ENCODE measurements around the gene SIPA1L3.

Gene SIPA1L3

GRCh38 chr19:38105574-38105973 lies 198.6 kb downstream of the SIPA1L3 start:
- Histone ChIP-seq H3K9me3 (ENCODE audit: low read length) (no peaks in the 10 kb centered on the region), H3K36me3 (ENCODE audit: insufficient read depth, low read length) (peaks cover 91% of the 10 kb centered on the region), H3K9me2 (ENCODE audit: low read depth, low read length) (no peaks in the 10 kb centered on the region), H3K9ac (ENCODE audit: low read length) (no peak overlapping the region), H3K4me1 (ENCODE audit: insufficient read depth, low read length, severe bottlenecking) (no peaks in the 10 kb centered on the region), H3K27me3 (ENCODE audit: insufficient read depth, low read length) (no peaks in the 10 kb centered on the region), H3K27ac (ENCODE audit: low read depth, low read length, poor library complexity, severe bottlenecking) (no peak overlapping the region), H4K20me1 (ENCODE audit: insufficient read depth, low read length) (no peaks in the 10 kb centered on the region), H3K79me2 (ENCODE audit: insufficient read depth, low read length) (no peaks in the 10 kb centered on the region), H2AFZ (ENCODE audit: low read length) (no peak overlapping the region), H3F3A (ENCODE audit: insufficient read depth, low read length) (no peaks in the 10 kb centered on the region), H3K4me3 (ENCODE audit: low read depth, low read length, poor library complexity, severe bottlenecking) (no peak overlapping the region), H3K4me2 (ENCODE audit: low read length) (no peak overlapping the region)
- TF ChIP-seq EZH2 (IDR thresholded peaks at IDR 0.05; ENCODE audit: borderline replicate concordance, low read length) = no peak
- TF ChIP-seq, protein P1, sequence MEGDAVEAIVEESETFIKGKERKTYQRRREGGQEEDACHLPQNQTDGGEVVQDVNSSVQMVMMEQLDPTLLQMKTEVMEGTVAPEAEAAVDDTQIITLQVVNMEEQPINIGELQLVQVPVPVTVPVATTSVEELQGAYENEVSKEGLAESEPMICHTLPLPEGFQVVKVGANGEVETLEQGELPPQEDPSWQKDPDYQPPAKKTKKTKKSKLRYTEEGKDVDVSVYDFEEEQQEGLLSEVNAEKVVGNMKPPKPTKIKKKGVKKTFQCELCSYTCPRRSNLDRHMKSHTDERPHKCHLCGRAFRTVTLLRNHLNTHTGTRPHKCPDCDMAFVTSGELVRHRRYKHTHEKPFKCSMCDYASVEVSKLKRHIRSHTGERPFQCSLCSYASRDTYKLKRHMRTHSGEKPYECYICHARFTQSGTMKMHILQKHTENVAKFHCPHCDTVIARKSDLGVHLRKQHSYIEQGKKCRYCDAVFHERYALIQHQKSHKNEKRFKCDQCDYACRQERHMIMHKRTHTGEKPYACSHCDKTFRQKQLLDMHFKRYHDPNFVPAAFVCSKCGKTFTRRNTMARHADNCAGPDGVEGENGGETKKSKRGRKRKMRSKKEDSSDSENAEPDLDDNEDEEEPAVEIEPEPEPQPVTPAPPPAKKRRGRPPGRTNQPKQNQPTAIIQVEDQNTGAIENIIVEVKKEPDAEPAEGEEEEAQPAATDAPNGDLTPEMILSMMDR (IDR thresholded peaks at IDR 0.05; ENCODE audit: low read length) = no peak

DNA sequence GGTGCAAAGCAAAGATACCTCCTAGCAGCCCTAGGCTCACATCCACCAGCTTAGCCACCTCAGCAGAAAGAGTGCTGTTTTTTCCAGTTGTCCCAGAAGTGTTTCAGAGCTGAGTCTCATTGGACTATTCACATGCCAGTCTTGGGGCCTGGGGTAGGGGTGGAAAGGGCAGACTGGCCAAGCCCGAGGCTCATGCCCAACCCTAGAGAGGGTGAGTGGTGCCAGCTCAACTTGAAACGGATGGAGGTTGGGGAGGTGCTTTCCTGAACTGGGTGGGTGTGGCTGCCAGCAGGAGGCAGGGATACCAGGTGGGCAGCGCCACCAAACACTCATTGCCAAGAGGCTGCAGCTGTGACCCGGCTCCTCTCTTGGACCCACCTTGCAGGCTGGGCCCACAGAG lies 200.1 kb downstream of the SIPA1L3 start:
- Histone ChIP-seq H3K4me1 (ENCODE audit: insufficient read depth, low read length, severe bottlenecking) (no peaks in the 10 kb centered on the region), H3F3A (ENCODE audit: insufficient read depth, low read length) (no peaks in the 10 kb centered on the region)

DNA sequence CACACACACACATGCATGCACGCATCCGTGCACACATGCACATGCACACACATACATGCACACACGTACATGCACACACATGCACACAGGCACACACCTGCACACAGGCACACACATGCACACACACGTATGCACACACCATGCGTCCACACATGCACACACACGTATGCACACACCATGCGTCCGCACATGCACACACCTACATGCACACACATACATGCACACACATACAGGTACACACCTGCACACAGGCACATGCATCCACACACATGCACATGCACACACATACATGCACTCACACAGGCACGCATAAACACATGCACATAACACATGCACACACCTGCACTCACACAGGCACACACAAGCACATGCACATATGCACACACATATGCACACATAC lies 204.9 kb downstream of the SIPA1L3 start:
- H3K27ac ChIP-seq (ENCODE audit: low read depth, low read length, poor library complexity, severe bottlenecking) = no peak overlapping the region
- no peaks in the 10 kb centered on the region for H3F3A ChIP-seq (ENCODE audit: insufficient read depth, low read length)
- H3K4me3 ChIP-seq (ENCODE audit: low read depth, low read length, poor library complexity, severe bottlenecking) = no peak overlapping the region
- H3K27me3 ChIP-seq (ENCODE audit: insufficient read depth, low read length) = no peaks in the 10 kb centered on the region
- H3K9ac ChIP-seq (ENCODE audit: low read length) = no peak overlapping the region
- no peak overlapping the region for H3K4me2 ChIP-seq (ENCODE audit: low read length)
- H2AFZ ChIP-seq (ENCODE audit: low read length) = no peak overlapping the region
- no peaks in the 10 kb centered on the region for H3K4me1 ChIP-seq (ENCODE audit: insufficient read depth, low read length, severe bottlenecking)
- no peaks in the 10 kb centered on the region for H3K9me2 ChIP-seq (ENCODE audit: low read depth, low read length)
- H4K20me1 ChIP-seq (ENCODE audit: insufficient read depth, low read length) = no peaks in the 10 kb centered on the region
- peaks cover 76% of the 10 kb centered on the region for H3K36me3 ChIP-seq (ENCODE audit: insufficient read depth, low read length)
- H3K9me3 ChIP-seq (ENCODE audit: low read length) = no peaks in the 10 kb centered on the region
- H3K79me2 ChIP-seq (ENCODE audit: insufficient read depth, low read length) = no peaks in the 10 kb centered on the region
- TF ChIP-seq, protein P1 (IDR thresholded peaks at IDR 0.05; ENCODE audit: low read length) = no peak
- TF ChIP-seq EZH2 (IDR thresholded peaks at IDR 0.05; ENCODE audit: borderline replicate concordance, low read length) = no peak

More for the DNA sequence above, 200.1 kb downstream of the SIPA1L3 start:
- Histone ChIP-seq H3K9me2 (ENCODE audit: low read depth, low read length) (no peaks in the 10 kb centered on the region), H2AFZ (ENCODE audit: low read length) (no peak overlapping the region), H4K20me1 (ENCODE audit: insufficient read depth, low read length) (no peaks in the 10 kb centered on the region), H3K79me2 (ENCODE audit: insufficient read depth, low read length) (no peaks in the 10 kb centered on the region), H3K4me2 (ENCODE audit: low read length) (no peak overlapping the region), H3K9me3 (ENCODE audit: low read length) (no peaks in the 10 kb centered on the region), H3K9ac (ENCODE audit: low read length) (no peak overlapping the region), H3K36me3 (ENCODE audit: insufficient read depth, low read length) (peaks cover 90% of the 10 kb centered on the region), H3K4me3 (ENCODE audit: low read depth, low read length, poor library complexity, severe bottlenecking) (no peak overlapping the region), H3K27ac (ENCODE audit: low read depth, low read length, poor library complexity, severe bottlenecking) (no peak overlapping the region), H3K27me3 (ENCODE audit: insufficient read depth, low read length) (no peaks in the 10 kb centered on the region)
- TF ChIP-seq, protein P1 (IDR thresholded peaks at IDR 0.05; ENCODE audit: low read length) = no peak
- TF ChIP-seq EZH2 (IDR thresholded peaks at IDR 0.05; ENCODE audit: borderline replicate concordance, low read length) = no peak

Data from OCI-LY1 (cell line).